ENCODE data around the gene MEX3A. TPM values are rescaled to one million over a fixed set of nuclear protein-coding genes. Genes with fewer than 3 reads are reported as not detected.

MEX3A gene
- polyA plus RNA-seq, 2 of the 4 experiments (the other 2 are of a cell fraction), result 1.8 to 4.9 TPM

GRCh38 chr1:156123356-156124196 lies 41.3 kb upstream of the MEX3A start:
- 4% methylated on average over 12 of the region's 14 CpGs for WGBS (ENCODE audit: missing lambda C conversion rate)
- CTCF ChIA-PET, result interaction anchor here (0.7 to 54.8 kb wide), 7 partner anchors 6 to 97 kb away, joined by 3 to 2239 read pairs (median 5); partner anchors contain the start of genes LMNA and MEX3A
- no peak for TF ChIP-seq RNF2 (IDR thresholded peaks at IDR 0.05; ENCODE audit: borderline replicate concordance, low read depth)
- no peak for TF ChIP-seq ZNF302 (CRISPR knock-in tag; IDR thresholded peaks at IDR 0.05)
- no peak for TF ChIP-seq KDM5A (IDR thresholded peaks at IDR 0.05)
- TF ChIP-seq TP53 (CRISPR knock-in tag; IDR thresholded peaks at IDR 0.05), result peak; percentile 78; the same call in 1 of the 2 replicates
- no peak for TF ChIP-seq PHF8 (IDR thresholded peaks at IDR 0.05; ENCODE audit: borderline replicate concordance, low read depth)
- no peak for TF ChIP-seq BHLHE40 (IDR thresholded peaks at IDR 0.05; ENCODE audit: low read depth, low read length)
- no peak for TF ChIP-seq NFE2L2 (conservative IDR thresholded peaks at IDR 0.05; ENCODE audit: low read length)
- TF ChIP-seq FOSL2 (IDR thresholded peaks at IDR 0.05), result no peak
- TF ChIP-seq FOSL2 (CRISPR knock-in tag; IDR thresholded peaks at IDR 0.05), result peak; percentile 84
- peak in 1 of 2 experiments; percentile 36; a peak in 2 of 5 replicates for TF ChIP-seq EP300 (IDR thresholded peaks at IDR 0.05)
- no peak for TF ChIP-seq ZSCAN20 (CRISPR knock-in tag; IDR thresholded peaks at IDR 0.05)
- TF ChIP-seq RCOR1 (IDR thresholded peaks at IDR 0.05; ENCODE audit: low read depth, low read length), result no peak
- TF ChIP-seq FOXS1 (CRISPR knock-in tag; IDR thresholded peaks at IDR 0.05), result no peak
- TF ChIP-seq RARB (CRISPR knock-in tag; IDR thresholded peaks at IDR 0.05), result peak; percentile 63; the same call in 1 of the 2 replicates
- no peak for TF ChIP-seq MAFK (IDR thresholded peaks at IDR 0.05; ENCODE audit: partially characterized antibody)
- TF ChIP-seq EHMT2 (IDR thresholded peaks at IDR 0.05; ENCODE audit: low read depth), result no peak
- TF ChIP-seq JUNB (IDR thresholded peaks at IDR 0.05), result peak; percentile 51
- no peak for TF ChIP-seq HEYL (CRISPR knock-in tag; IDR thresholded peaks at IDR 0.05)
- TF ChIP-seq NR3C1 (IDR thresholded peaks at IDR 0.05), result no peak
- TF ChIP-seq CBX8 (IDR thresholded peaks at IDR 0.05), result no peak
- TF ChIP-seq E2F6 (IDR thresholded peaks at IDR 0.05; ENCODE audit: borderline replicate concordance, low read depth), result no peak
- 0 out of 2 replicates have a peak, but pooled peaks have one; percentile 12 for TF ChIP-seq POLR2A (IDR thresholded peaks at IDR 0.05; ENCODE audit: low read length)
- 0 out of 2 replicates have a peak, but pooled peaks have one; percentile 9 for TF ChIP-seq ATOH8 (CRISPR knock-in tag; IDR thresholded peaks at IDR 0.05; ENCODE audit: low read depth)
- TF ChIP-seq JUN (IDR thresholded peaks at IDR 0.05), result peak in 1 of 2 experiments; percentile 82
- TF ChIP-seq POLR2AphosphoS2 (conservative IDR thresholded peaks at IDR 0.05; ENCODE audit: low read length), result no peak
- no peak for TF ChIP-seq CHD4 (IDR thresholded peaks at IDR 0.05; ENCODE audit: borderline replicate concordance)
- peak; percentile 75 for TF ChIP-seq MAX (IDR thresholded peaks at IDR 0.05)
- TF ChIP-seq BCL3 (IDR thresholded peaks at IDR 0.05), result no peak
- peak; percentile 14; the same call in 2 of the 3 replicates for TF ChIP-seq SMC3 (IDR thresholded peaks at IDR 0.05)
- TF ChIP-seq HOXB5 (CRISPR knock-in tag; IDR thresholded peaks at IDR 0.05), result no peak
- TF ChIP-seq ZC3H11A (IDR thresholded peaks at IDR 0.05), result no peak
- 0 out of 2 replicates have a peak, but pooled peaks have one; percentile 35 for TF ChIP-seq TFCP2L1 (CRISPR knock-in tag; IDR thresholded peaks at IDR 0.05)
- TF ChIP-seq SREBF2 (IDR thresholded peaks at IDR 0.05), result no peak
- peak in 1 of 2 experiments; percentile 24; a peak in 1 of 5 replicates for TF ChIP-seq RAD21 (conservative IDR thresholded peaks at IDR 0.05 in 1 of 2, IDR thresholded peaks at IDR 0.05 in 1 of 2)
- no peak; the same call in 1 of the 2 replicates for TF ChIP-seq REST (IDR thresholded peaks at IDR 0.05)

More at GRCh38 chr1:156123356-156124196, 41.3 kb upstream of the MEX3A start:
- peak overlapping the region; percentile 91 for H3K4me2 ChIP-seq
- peak overlapping the region; percentile 95 to 98 for H3K27ac ChIP-seq
- H3K4me1 ChIP-seq, result peaks cover 96% of the 10 kb centered on the region
- FAIRE-seq, result no peak
- POLR2A ChIA-PET, result interaction anchor here (0.6 to 2.2 kb wide), 6 partner anchors 9 to 89 kb away, joined by 3 to 37 read pairs (median 9); partner anchors contain the start of genes LMNA and PMF1
- peak; percentile 49 to 53 for ATAC-seq
- peak in 1 of 2 experiments; percentile 95 for DNase-seq (ENCODE audit: low read depth in 1 of 2, low spot score in 1 of 2)
- no peaks in the 10 kb centered on the region for H3K9me3 ChIP-seq
- H3K4me3 ChIP-seq, result peak overlapping the region; percentile 28

All from A549 (cell line).